HEK293 (cell line): ENCODE data around the gene DNAJC27.

Experiments
- CTCF ChIA-PET: fragments of 350-600 bp; formaldehyde crosslinking; extraction: SDS; loops from one replicate; lab custom pipeline; 2021; ENCODE audit warnings: antibody characterized with exemption; lab: Yijun Ruan, JAX
- POLR2A ChIA-PET: fragments of 300-600 bp; formaldehyde crosslinking; extraction: SDS; loops from one replicate; lab custom pipeline; 2020; ENCODE audit warnings: antibody characterized with exemption, inconsistent platforms; lab: Yijun Ruan, JAX
- H3K27ac ChIP-seq: fragments of 200-500 bp; sonication (Bioruptor generic); 2 replicates; pipeline ENCODE4 v1.5.1; 2014; ENCODE audit warnings: low read depth, low read length, control low read depth, inconsistent platforms; ENCODE audit errors: extremely low read depth
- H3K36me3 ChIP-seq, 2 experiments: fragments of 200-500 bp in 1 of 2; sonication (Bioruptor generic) in 1 of 2; 1 replicate in 1 of 2; 2 replicates in 1 of 2; pipeline ENCODE4 v1.5.1; 2014 to 2017; ENCODE audit warnings: inconsistent platforms in 2 of 2, low read length in 2 of 2; ENCODE audit not compliant: control insufficient read depth in 2 of 2, insufficient read depth in 1 of 2
- H3K4me1 ChIP-seq: fragments of 200-500 bp; sonication (Bioruptor generic); 2 replicates; pipeline ENCODE4 v1.5.1; 2014; ENCODE audit warnings: mild to moderate bottlenecking, low read length, inconsistent platforms; ENCODE audit not compliant: control insufficient read depth, insufficient read depth
- H3K4me3 ChIP-seq: 2 replicates; pipeline ENCODE4 v1.5.1; 2011; ENCODE audit warnings: low read depth, mild to moderate bottlenecking, control low read depth, low read length, moderate library complexity
- H3K9me3 ChIP-seq: fragments of 200-500 bp; sonication (Bioruptor generic); 2 replicates; pipeline ENCODE4 v1.5.1; 2014; ENCODE audit warnings: low read depth, low read length, inconsistent platforms; ENCODE audit not compliant: control insufficient read depth, insufficient read depth
- ELK4 ChIP-seq: IDR thresholded peaks from 2 replicates; pipeline ENCODE4 v1.6.1; 2011; ENCODE audit warnings: mild to moderate bottlenecking, low read depth, low read length, borderline replicate concordance
- MZF1 ChIP-seq: fragments of 450-650 bp; formaldehyde crosslinking; IDR thresholded peaks from 2 replicates; pipeline ENCODE4 v1.5.1; 2017; ENCODE audit warnings: missing biosample characterization, missing genetic modification characterization, borderline replicate concordance
- RBAK ChIP-seq: fragments of 450-650 bp; formaldehyde crosslinking; IDR thresholded peaks from 2 replicates; pipeline ENCODE4 v1.5.1; 2016; ENCODE audit warnings: missing biosample characterization, missing genetic modification characterization
- SCRT2 ChIP-seq: fragments of 450-650 bp; formaldehyde crosslinking; IDR thresholded peaks from 2 replicates; pipeline ENCODE4 v1.5.1; 2016; ENCODE audit warnings: missing biosample characterization, missing genetic modification characterization
- ZBTB48 ChIP-seq: fragments of 450-650 bp; formaldehyde crosslinking; IDR thresholded peaks from 2 replicates; pipeline ENCODE4 v1.5.1; 2016; ENCODE audit warnings: missing biosample characterization, missing genetic modification characterization
- ZNF138 ChIP-seq: fragments of 450-650 bp; formaldehyde crosslinking; IDR thresholded peaks from 2 replicates; pipeline ENCODE4 v1.5.1; 2016; ENCODE audit warnings: missing biosample characterization, missing genetic modification characterization, borderline replicate concordance
- ZNF174 ChIP-seq: fragments of 450-650 bp; formaldehyde crosslinking; IDR thresholded peaks from 2 replicates; pipeline ENCODE4 v1.5.0; 2017; ENCODE audit warnings: missing biosample characterization, mild to moderate bottlenecking, missing genetic modification characterization
- ZNF2 ChIP-seq: fragments of 450-650 bp; formaldehyde crosslinking; IDR thresholded peaks from 2 replicates; pipeline ENCODE4 v1.5.1; 2016; ENCODE audit warnings: missing biosample characterization, missing genetic modification characterization
- ZNF274 ChIP-seq, 2 experiments: fragments of 200-500 bp in 1 of 2; fragments of 450-650 bp in 1 of 2; sonication (Bioruptor generic) in 1 of 2; formaldehyde crosslinking in 1 of 2; IDR thresholded peaks; 2 replicates each; pipeline versions ENCODE4 v1.5.1 to v1.6.1; 2014 to 2016; ENCODE audit warnings: borderline replicate concordance in 1 of 2, inconsistent platforms in 1 of 2, low read length in 1 of 2, missing biosample characterization in 1 of 2, missing genetic modification characterization in 1 of 2
- ZNF366 ChIP-seq: fragments of 450-650 bp; formaldehyde crosslinking; conservative IDR thresholded peaks from 2 replicates; pipeline ENCODE4 v1.5.1; 2016; ENCODE audit warnings: missing biosample characterization, missing genetic modification characterization
- ZNF37A ChIP-seq: fragments of 450-650 bp; IDR thresholded peaks from 2 replicates; pipeline ENCODE4 v1.5.1; 2018; ENCODE audit warnings: missing biosample characterization, missing genetic modification characterization
- ZNF394 ChIP-seq: fragments of 450-650 bp; formaldehyde crosslinking; IDR thresholded peaks from 2 replicates; pipeline ENCODE4 v1.5.1; 2016; ENCODE audit warnings: missing biosample characterization, missing genetic modification characterization, mild to moderate bottlenecking, moderate library complexity, borderline replicate concordance
- ZNF521 ChIP-seq: fragments of 450-650 bp; formaldehyde crosslinking; IDR thresholded peaks from 2 replicates; pipeline ENCODE4 v1.5.1; 2017; ENCODE audit warnings: missing biosample characterization, mild to moderate bottlenecking, missing genetic modification characterization
- ZNF623 ChIP-seq: fragments of 450-650 bp; formaldehyde crosslinking; IDR thresholded peaks from 2 replicates; pipeline ENCODE4 v1.5.1; 2016; ENCODE audit warnings: missing biosample characterization, missing genetic modification characterization
- ZNF660 ChIP-seq: fragments of 450-650 bp; IDR thresholded peaks from 2 replicates; pipeline ENCODE4 v1.5.1; 2018; ENCODE audit warnings: missing biosample characterization, mild to moderate bottlenecking, missing genetic modification characterization
- ZNF701 ChIP-seq: fragments of 450-650 bp; formaldehyde crosslinking; IDR thresholded peaks from 2 replicates; pipeline ENCODE4 v1.5.1; 2016; ENCODE audit warnings: missing biosample characterization, missing genetic modification characterization
- ZNF791 ChIP-seq: fragments of 450-650 bp; formaldehyde crosslinking; IDR thresholded peaks from 2 replicates; pipeline ENCODE4 v1.5.1; 2016; ENCODE audit warnings: missing biosample characterization, missing genetic modification characterization
- ZNF830 ChIP-seq: fragments of 450-650 bp; IDR thresholded peaks from 2 replicates; pipeline ENCODE4 v1.5.0; 2018; ENCODE audit warnings: missing biosample characterization, missing genetic modification characterization, low read depth, mild to moderate bottlenecking, moderate library complexity
- TF ChIP-seq, protein P1 (sequence below): fragments of 450-650 bp; formaldehyde crosslinking; IDR thresholded peaks from 2 replicates; pipeline ENCODE4 v1.5.1; 2016; ENCODE audit warnings: missing biosample characterization, missing genetic modification characterization
- TF ChIP-seq, protein P2 (sequence below): fragments of 450-650 bp; formaldehyde crosslinking; IDR thresholded peaks from 2 replicates; pipeline ENCODE4 v1.5.1; 2017; ENCODE audit warnings: missing biosample characterization, missing genetic modification characterization
- TF ChIP-seq, protein P3 (sequence below): fragments of 450-650 bp; IDR thresholded peaks from 2 replicates; pipeline ENCODE4 v1.5.1; 2018; ENCODE audit warnings: missing biosample characterization, mild to moderate bottlenecking, missing genetic modification characterization

Gene DNAJC27

GRCh38 chr2:24912523-24912922 lies 59.2 kb downstream of the DNAJC27 start:
- H3K36me3 ChIP-seq, result peaks cover 15 to 69% of the 10 kb centered on the region in 2 experiments; a peak in 2 of 3 replicates
- TF ChIP-seq, protein P1, sequence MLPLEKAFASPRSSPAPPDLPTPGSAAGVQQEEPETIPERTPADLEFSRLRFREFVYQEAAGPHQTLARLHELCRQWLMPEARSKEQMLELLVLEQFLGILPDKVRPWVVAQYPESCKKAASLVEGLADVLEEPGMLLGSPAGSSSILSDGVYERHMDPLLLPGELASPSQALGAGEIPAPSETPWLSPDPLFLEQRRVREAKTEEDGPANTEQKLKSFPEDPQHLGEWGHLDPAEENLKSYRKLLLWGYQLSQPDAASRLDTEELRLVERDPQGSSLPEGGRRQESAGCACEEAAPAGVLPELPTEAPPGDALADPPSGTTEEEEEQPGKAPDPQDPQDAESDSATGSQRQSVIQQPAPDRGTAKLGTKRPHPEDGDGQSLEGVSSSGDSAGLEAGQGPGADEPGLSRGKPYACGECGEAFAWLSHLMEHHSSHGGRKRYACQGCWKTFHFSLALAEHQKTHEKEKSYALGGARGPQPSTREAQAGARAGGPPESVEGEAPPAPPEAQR, result no peak
- no peak for TF ChIP-seq MZF1 (tag by site-specific recombination)
- no peak for TF ChIP-seq ZNF2 (tag by site-specific recombination)
- TF ChIP-seq ELK4, result no peak
- TF ChIP-seq ZNF701 (tag by site-specific recombination), result no peak
- no peak for TF ChIP-seq ZNF830
- TF ChIP-seq, protein P2, sequence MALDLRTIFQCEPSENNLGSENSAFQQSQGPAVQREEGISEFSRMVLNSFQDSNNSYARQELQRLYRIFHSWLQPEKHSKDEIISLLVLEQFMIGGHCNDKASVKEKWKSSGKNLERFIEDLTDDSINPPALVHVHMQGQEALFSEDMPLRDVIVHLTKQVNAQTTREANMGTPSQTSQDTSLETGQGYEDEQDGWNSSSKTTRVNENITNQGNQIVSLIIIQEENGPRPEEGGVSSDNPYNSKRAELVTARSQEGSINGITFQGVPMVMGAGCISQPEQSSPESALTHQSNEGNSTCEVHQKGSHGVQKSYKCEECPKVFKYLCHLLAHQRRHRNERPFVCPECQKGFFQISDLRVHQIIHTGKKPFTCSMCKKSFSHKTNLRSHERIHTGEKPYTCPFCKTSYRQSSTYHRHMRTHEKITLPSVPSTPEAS (tag by site-specific recombination), result peak; percentile 95
- TF ChIP-seq ZNF394 (tag by site-specific recombination), result no peak
- TF ChIP-seq, all 188 proteins: peak for 1
- ChIA-PET POLR2A (interaction anchor here (0.7 kb wide), 1 partner anchor 12 kb away, joined by 3 read pairs; no protein-coding TSS in a partner anchor), CTCF (no interaction called here)
- H3K27ac ChIP-seq, result no peak overlapping the region
- no peaks in the 10 kb centered on the region for H3K4me1 ChIP-seq
- H3K9me3 ChIP-seq, result no peaks in the 10 kb centered on the region
- H3K4me3 ChIP-seq, result no peak overlapping the region

GRCh38 chr2:24910245-24910644 lies 61.5 kb downstream of the DNAJC27 start:
- H3K4me1 ChIP-seq, result no peaks in the 10 kb centered on the region
- H3K27ac ChIP-seq, result no peak overlapping the region
- no peak overlapping the region for H3K4me3 ChIP-seq
- CTCF ChIA-PET, result interaction anchor here (0.6 kb wide), 1 partner anchor 1640 kb away, joined by 3 read pairs; no protein-coding TSS in a partner anchor
- H3K36me3 ChIP-seq, result peaks cover 15 to 64% of the 10 kb centered on the region in 2 experiments; a peak in 2 of 3 replicates
- H3K9me3 ChIP-seq, result no peaks in the 10 kb centered on the region
- TF ChIP-seq ZNF791 (tag by site-specific recombination) (no peak), ZNF174 (tag by site-specific recombination) (no peak), RBAK (tag by site-specific recombination) (peak; percentile 88; the same call in 1 of the 2 replicates), ZNF138 (tag by site-specific recombination) (no peak), ZNF521 (tag by site-specific recombination) (no peak)
- POLR2A ChIA-PET, result no interaction called here

GRCh38 chr2:24909555-24910177 lies 62.1 kb downstream of the DNAJC27 start:
- no peak overlapping the region for H3K27ac ChIP-seq
- POLR2A ChIA-PET, result no interaction called here

GRCh38 chr2:24908461-24908901 lies 63.3 kb downstream of the DNAJC27 start:
- peaks cover 12 to 59% of the 10 kb centered on the region in 2 experiments; a peak in 2 of 3 replicates for H3K36me3 ChIP-seq
- no peaks in the 10 kb centered on the region for H3K4me1 ChIP-seq
- H3K27ac ChIP-seq, result no peak overlapping the region
- ChIA-PET POLR2A (no interaction called here), CTCF (no interaction called here)
- no peak overlapping the region for H3K4me3 ChIP-seq
- H3K9me3 ChIP-seq, result no peaks in the 10 kb centered on the region
- TF ChIP-seq, protein P3, sequence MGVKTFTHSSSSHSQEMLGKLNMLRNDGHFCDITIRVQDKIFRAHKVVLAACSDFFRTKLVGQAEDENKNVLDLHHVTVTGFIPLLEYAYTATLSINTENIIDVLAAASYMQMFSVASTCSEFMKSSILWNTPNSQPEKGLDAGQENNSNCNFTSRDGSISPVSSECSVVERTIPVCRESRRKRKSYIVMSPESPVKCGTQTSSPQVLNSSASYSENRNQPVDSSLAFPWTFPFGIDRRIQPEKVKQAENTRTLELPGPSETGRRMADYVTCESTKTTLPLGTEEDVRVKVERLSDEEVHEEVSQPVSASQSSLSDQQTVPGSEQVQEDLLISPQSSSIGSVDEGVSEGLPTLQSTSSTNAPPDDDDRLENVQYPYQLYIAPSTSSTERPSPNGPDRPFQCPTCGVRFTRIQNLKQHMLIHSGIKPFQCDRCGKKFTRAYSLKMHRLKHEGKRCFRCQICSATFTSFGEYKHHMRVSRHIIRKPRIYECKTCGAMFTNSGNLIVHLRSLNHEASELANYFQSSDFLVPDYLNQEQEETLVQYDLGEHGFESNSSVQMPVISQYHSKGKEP (tag by site-specific recombination), result no peak
- TF ChIP-seq ZNF366 (tag by site-specific recombination) (no peak), ZNF623 (tag by site-specific recombination) (no peak), ZBTB48 (tag by site-specific recombination) (no peak), ZNF660 (tag by site-specific recombination) (no peak), ZNF274 (IDR thresholded peaks at IDR 0.05; ENCODE audit: low read length) (no peak), ZNF274 (tag by site-specific recombination; IDR thresholded peaks at IDR 0.05; ENCODE audit: borderline replicate concordance) (no peak), SCRT2 (tag by site-specific recombination) (no peak)

More at GRCh38 chr2:24909555-24910177, 62.1 kb downstream of the DNAJC27 start:
- no peak for TF ChIP-seq ZNF37A (tag by site-specific recombination)
- CTCF ChIA-PET, result interaction anchor here (0.6 kb wide), 1 partner anchor 1640 kb away, joined by 3 read pairs; no protein-coding TSS in a partner anchor
- no peaks in the 10 kb centered on the region for H3K4me1 ChIP-seq
- peaks cover 15 to 60% of the 10 kb centered on the region in 2 experiments; a peak in 2 of 3 replicates for H3K36me3 ChIP-seq
- no peaks in the 10 kb centered on the region for H3K9me3 ChIP-seq
- H3K4me3 ChIP-seq, result no peak overlapping the region
